OCI-LY7 (cell line): ENCODE data around the gene CTTNBP2. TPM values are rescaled to one million over a fixed set of nuclear protein-coding genes. Genes with fewer than 3 reads are reported as not detected.

ENCODE experiments used
- BruUV-seq: library from RNA; stranded (reverse); fragments of 400-500 nt; replicated peaks from 2 replicates; lab custom pipeline; 2021; lab: Mats Ljungman, UMichigan
- CTCF ChIA-PET: fragments of 300-600 bp; sonication (Branson Sonifier 250); formaldehyde crosslinking; loops from one replicate; lab custom pipeline; 2022; ENCODE audit warnings: antibody characterized with exemption; ENCODE audit not compliant: unreplicated experiment; lab: Charles Lee
- POLR2A ChIA-PET: fragments of 300-600 bp; sonication (Branson Sonifier 250); formaldehyde crosslinking; loops from one replicate; lab custom pipeline; 2022; ENCODE audit warnings: antibody characterized with exemption; lab: Charles Lee
- DNase-seq: peaks from one replicate; pipeline ENCODE4 v3.0.0-alpha.2; 2015; ENCODE audit warnings: low spot score
- H2AFZ ChIP-seq: fragments of 200-600 bp; sonication (generic), shearing (Covaris generic); 2 replicates; pipeline ENCODE4 v1.6.1; 2014; ENCODE audit warnings: mild to moderate bottlenecking, antibody characterized with exemption, low read length, moderate library complexity
- H3K27ac ChIP-seq: fragments of 200-600 bp; sonication (generic); 2 replicates; pipeline ENCODE4 v1.5.1; 2014; ENCODE audit warnings: mixed run types, low read depth, mild to moderate bottlenecking, moderate library complexity, low read length, inconsistent platforms; ENCODE audit not compliant: poor library complexity, severe bottlenecking
- H3K36me3 ChIP-seq: fragments of 200-600 bp; sonication (generic); 2 replicates; pipeline ENCODE4 v1.6.1; 2014; ENCODE audit warnings: mild to moderate bottlenecking, antibody characterized with exemption, low read length, moderate library complexity, mixed read lengths; ENCODE audit not compliant: insufficient read depth
- H3K4me1 ChIP-seq: fragments of 200-600 bp; sonication (generic); 2 replicates; pipeline ENCODE4 v1.5.1; 2014; ENCODE audit warnings: mild to moderate bottlenecking, low read length; ENCODE audit not compliant: insufficient read depth, poor library complexity, severe bottlenecking
- H3K4me2 ChIP-seq: fragments of 200-600 bp; sonication (generic); 2 replicates; pipeline ENCODE4 v1.6.1; 2014; ENCODE audit warnings: mild to moderate bottlenecking, low read length
- H3K4me3 ChIP-seq: fragments of 200-600 bp; sonication (generic); 2 replicates; pipeline ENCODE4 v1.5.1; 2014; ENCODE audit warnings: mild to moderate bottlenecking, low read depth, low read length; ENCODE audit not compliant: poor library complexity, severe bottlenecking
- H3K79me2 ChIP-seq: fragments of 200-600 bp; sonication (generic); 2 replicates; pipeline ENCODE4 v1.6.1; 2016; ENCODE audit warnings: low read depth, mild to moderate bottlenecking, low read length, moderate library complexity, mixed read lengths; ENCODE audit not compliant: insufficient read depth
- H3K9me2 ChIP-seq: fragments of 200-600 bp; sonication (generic); 2 replicates; pipeline ENCODE4 v1.6.1; 2016; ENCODE audit warnings: mild to moderate bottlenecking, low read length, mixed read lengths; ENCODE audit not compliant: insufficient read depth
- H3K9me3 ChIP-seq: fragments of 200-600 bp; sonication (generic); 2 replicates; pipeline ENCODE4 v1.6.1; 2014; ENCODE audit warnings: mild to moderate bottlenecking, mixed run types, low read length, mixed read lengths
- H4K20me1 ChIP-seq: fragments of 200-600 bp; sonication (generic); 2 replicates; pipeline ENCODE4 v1.6.1; 2014; ENCODE audit warnings: mild to moderate bottlenecking, antibody characterized with exemption, low read length, moderate library complexity, mixed read lengths; ENCODE audit not compliant: insufficient read depth
- CTCF ChIP-seq: fragments of 200-600 bp; sonication (generic); conservative IDR thresholded peaks from 2 replicates; pipeline ENCODE4 v1.5.1; 2014; ENCODE audit warnings: mild to moderate bottlenecking, antibody characterized with exemption, low read length, moderate library complexity, mixed read lengths
- EZH2phosphoT487 ChIP-seq: fragments of 200-600 bp; sonication (generic); IDR thresholded peaks from 2 replicates; pipeline ENCODE4 v1.6.1; 2018; ENCODE audit warnings: low read depth, borderline replicate concordance, mild to moderate bottlenecking, mixed run types, antibody characterized with exemption, low read length, moderate library complexity, mixed read lengths
- intact Hi-C: fragments of 100-400 bp; cut with micrococcal nuclease; formaldehyde crosslinking; loops from one replicate; pipeline ENCODE4 v1.10.0; 2022; ENCODE audit not compliant: unreplicated experiment
- total RNA-seq, 2 experiments: library from RNA; depleted of rRNA in 1 of 2; stranded (reverse); fragments of >200 nt in 1 of 2; shearing (Covaris generic) in 1 of 2; gene quantifications; 2 replicates each; pipeline ENCODE4 v1.2.3, GENCODE V29; 2014 to 2022

CTTNBP2 gene
- total RNA-seq, 2 experiments from 2014 or later: not detected

GRCh38 chr7:117808910-117809705 lies 64.1 kb downstream of the CTTNBP2 start:
- no TSS peak for BruUV-seq
- intact Hi-C loops: no loop called here
- ChIA-PET POLR2A (no interaction called here), CTCF (no interaction called here)
- no peaks in the 10 kb centered on the region for H3K4me1 ChIP-seq
- no peak for DNase-seq
- no peak overlapping the region for H3K4me3 ChIP-seq
- no peaks in the 10 kb centered on the region for H3K79me2 ChIP-seq
- no peak overlapping the region for H2AFZ ChIP-seq
- no peak overlapping the region for H3K27ac ChIP-seq
- no peaks in the 10 kb centered on the region for H3K9me3 ChIP-seq
- no peaks in the 10 kb centered on the region for H4K20me1 ChIP-seq
- no peak for TF ChIP-seq EZH2phosphoT487
- TF ChIP-seq CTCF: no peak
- H3K9me2 ChIP-seq: no peaks in the 10 kb centered on the region
- H3K4me2 ChIP-seq: no peak overlapping the region
- no peaks in the 10 kb centered on the region for H3K36me3 ChIP-seq

GRCh38 chr7:117808341-117808757 lies 64.9 kb downstream of the CTTNBP2 start:
- Histone ChIP-seq H3K9me3 (no peaks in the 10 kb centered on the region), H3K4me2 (no peak overlapping the region), H3K9me2 (no peaks in the 10 kb centered on the region), H4K20me1 (no peaks in the 10 kb centered on the region), H2AFZ (no peak overlapping the region), H3K27ac (no peak overlapping the region), H3K36me3 (no peaks in the 10 kb centered on the region), H3K4me1 (no peaks in the 10 kb centered on the region), H3K4me3 (no peak overlapping the region), H3K79me2 (no peaks in the 10 kb centered on the region)
- DNase-seq: no peak
- ChIA-PET POLR2A (no interaction called here), CTCF (no interaction called here)
- no TSS peak for BruUV-seq
- intact Hi-C loops: no loop called here
- TF ChIP-seq CTCF (no peak), EZH2phosphoT487 (no peak)

- Histone ChIP-seq H3K9me2 (no peaks in the 10 kb centered on the region), H3K4me1 (no peaks in the 10 kb centered on the region), H3K4me2 (no peak overlapping the region), H3K27ac (no peak overlapping the region), H4K20me1 (no peaks in the 10 kb centered on the region), H2AFZ (no peak overlapping the region), H3K9me3 (no peaks in the 10 kb centered on the region), H3K79me2 (no peaks in the 10 kb centered on the region), H3K36me3 (no peaks in the 10 kb centered on the region), H3K4me3 (no peak overlapping the region)
- POLR2A ChIA-PET: no interaction called here
- no peak for DNase-seq
- TF ChIP-seq CTCF: no peak
- TF ChIP-seq EZH2phosphoT487: no peak
- BruUV-seq: no TSS peak
- intact Hi-C loops: no loop called here
- CTCF ChIA-PET: no interaction called here
Observed at GRCh38 chr7:117807676-117808075, 65.6 kb downstream of the CTTNBP2 start.
